ENCODE results near the gene DDX39A. TPM values are rescaled to one million over a fixed set of nuclear protein-coding genes. Genes with fewer than 3 reads are reported as not detected.
"Not testable (repeated sequence)": the region's sequence is repeated elsewhere in the genome, so short reads cannot be mapped to it uniquely, and the experiment has no call there.

DDX39A gene
- polyA plus RNA-seq (ENCODE audit: insufficient read length in 12 of 12), result 10 to 100 TPM in 11 of 12 donors, not detected in 1; 35.6 to 55.0 (median 41.8) TPM
- long read RNA-seq, donor 1, transcript DDX39A-201 (11 exons, 1,471 nt), result major isoform, 8 of 21 reads
- long read RNA-seq, donor 1, partial matches to known transcripts, result 9 of 21 reads
- long read RNA-seq, donor 1, other reads (novel, unspliced or antisense), result 0 of 21 reads
- long read RNA-seq, donor 2, transcript DDX39A-201 (11 exons, 1,471 nt), result major isoform, 9 of 12 reads
- long read RNA-seq, donor 2, partial matches to known transcripts, result 0 of 12 reads
- long read RNA-seq, donor 2, other reads (novel, unspliced or antisense), result 0 of 12 reads
- long read RNA-seq, donor 3, transcript DDX39A-201 (11 exons, 1,471 nt), result major isoform, 5 of 13 reads
- long read RNA-seq, donor 3, partial matches to known transcripts, result 6 of 13 reads
- long read RNA-seq, donor 3, other reads (novel, unspliced or antisense), result 0 of 13 reads
- long read RNA-seq, donor 4, partial matches to known transcripts, result 0 of 3 reads
- long read RNA-seq, donor 4, other reads (novel, unspliced or antisense), result 0 of 3 reads
- long read RNA-seq, donor 5, transcript DDX39A-201 (11 exons, 1,471 nt), result major isoform, 17 of 29 reads
- long read RNA-seq, donor 5, partial matches to known transcripts, result 6 of 29 reads
- long read RNA-seq, donor 5, other reads (novel, unspliced or antisense), result 0 of 29 reads
- long read RNA-seq, donor 6, transcript DDX39A-201 (11 exons, 1,471 nt), result major isoform, 10 of 11 reads
- long read RNA-seq, donor 6, partial matches to known transcripts, result 0 of 11 reads
- long read RNA-seq, donor 6, other reads (novel, unspliced or antisense), result 0 of 11 reads
- long read RNA-seq, donor 7, partial matches to known transcripts, result 0 of 3 reads
- long read RNA-seq, donor 7, other reads (novel, unspliced or antisense), result 0 of 3 reads
- long read RNA-seq, donor 8, transcript DDX39A-201 (11 exons, 1,471 nt), result major isoform, 11 of 14 reads
- long read RNA-seq, donor 8, partial matches to known transcripts, result 0 of 14 reads
- long read RNA-seq, donor 8, other reads (novel, unspliced or antisense), result 0 of 14 reads
- long read RNA-seq, donor 9, transcript DDX39A-201 (11 exons, 1,471 nt), result major isoform, 5 of 6 reads
- long read RNA-seq, donor 9, partial matches to known transcripts, result 0 of 6 reads
- long read RNA-seq, donor 9, other reads (novel, unspliced or antisense), result 0 of 6 reads
- long read RNA-seq, donor 10, transcript DDX39A-201 (11 exons, 1,471 nt), result major isoform, 19 of 21 reads
- long read RNA-seq, donor 10, partial matches to known transcripts, result 0 of 21 reads
- long read RNA-seq, donor 10, other reads (novel, unspliced or antisense), result 0 of 21 reads
- long read RNA-seq, donor 11, transcript DDX39A-201 (11 exons, 1,471 nt), result major isoform, 12 of 14 reads
- long read RNA-seq, donor 11, partial matches to known transcripts, result 0 of 14 reads
- long read RNA-seq, donor 11, other reads (novel, unspliced or antisense), result 0 of 14 reads

DNA sequence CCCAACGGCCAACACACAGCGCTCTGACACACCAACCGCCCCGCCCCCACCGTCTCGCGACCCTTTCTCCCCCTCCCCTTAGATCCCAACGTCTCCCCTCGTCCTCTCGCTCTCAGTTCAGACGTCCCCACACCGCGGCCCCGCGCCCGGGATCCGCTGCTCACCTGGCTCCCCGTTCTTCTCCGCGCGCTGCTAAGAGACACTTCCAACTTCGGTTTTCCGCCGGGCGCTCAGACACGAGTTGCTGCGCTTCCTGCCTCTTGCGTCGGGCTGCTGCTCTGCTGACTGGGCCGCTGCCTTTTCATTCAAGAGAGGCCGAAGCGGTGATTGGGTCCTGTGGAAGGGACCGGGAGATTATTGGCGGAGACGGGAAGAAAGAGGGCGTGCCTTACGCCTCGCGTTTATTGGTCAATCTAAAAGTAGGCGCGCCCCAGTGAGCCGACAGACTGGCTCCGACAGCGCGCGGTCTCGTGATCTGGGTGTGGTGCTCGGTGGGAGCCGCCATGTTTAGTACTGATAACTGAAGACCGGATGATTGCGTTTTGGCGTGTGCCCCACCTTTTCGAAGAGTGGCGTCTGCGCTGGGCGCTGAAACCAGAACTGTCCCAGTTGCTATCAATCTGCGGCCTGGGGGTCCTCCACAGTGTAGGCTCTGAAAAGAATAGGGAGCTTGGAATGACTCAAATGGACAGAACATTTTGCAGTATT, at the start of gene DDX39A:
Gene DDX39A, minus strand, starts transcription at position 236 of the 708 bp plus-strand sequence. CDS start 6,121 bp downstream, outside the sequence.
- peak; percentile 99 for DNase-seq

DNA sequence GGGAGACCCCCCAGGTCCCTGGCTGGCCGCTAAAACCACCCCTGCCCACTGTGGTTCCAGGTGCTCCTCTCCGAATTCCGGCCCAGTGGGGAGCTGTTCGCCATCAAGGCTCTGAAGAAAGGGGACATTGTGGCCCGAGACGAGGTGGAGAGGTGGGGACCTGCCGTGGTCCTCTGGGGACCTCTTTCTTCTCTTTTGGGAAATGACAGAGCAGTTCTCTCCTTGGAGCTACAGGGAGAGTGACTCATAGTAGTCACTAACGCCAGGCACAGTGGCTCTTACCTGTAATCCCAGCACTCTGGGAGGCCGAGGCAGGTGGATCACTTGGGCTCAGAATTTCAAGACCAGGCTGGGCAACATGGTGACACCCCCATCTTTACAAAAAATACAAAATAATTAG, 48.7 kb upstream of the DDX39A start:
- no peak for DNase-seq

DNA sequence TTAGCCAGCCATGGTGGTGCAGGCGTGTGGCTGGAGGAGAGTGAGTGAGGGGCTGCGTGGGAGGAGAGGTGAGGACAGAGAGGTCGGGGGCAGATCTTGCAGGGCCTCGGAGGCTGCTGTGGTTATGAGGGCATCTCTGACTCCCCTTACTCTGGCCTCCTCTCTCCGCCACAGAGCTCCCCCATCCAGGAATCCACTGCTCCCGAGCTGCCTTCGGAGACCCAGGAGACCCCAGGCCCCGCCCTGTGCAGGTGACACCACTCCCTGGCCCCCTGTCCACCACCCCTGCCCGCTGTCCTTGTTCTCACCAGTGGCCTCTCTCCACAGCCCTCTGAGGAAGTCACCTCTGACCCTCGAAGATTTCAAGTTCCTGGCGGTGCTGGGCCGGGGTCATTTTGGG, 48.2 kb upstream of the DDX39A start:
- DNase-seq, result no peak

DNA sequence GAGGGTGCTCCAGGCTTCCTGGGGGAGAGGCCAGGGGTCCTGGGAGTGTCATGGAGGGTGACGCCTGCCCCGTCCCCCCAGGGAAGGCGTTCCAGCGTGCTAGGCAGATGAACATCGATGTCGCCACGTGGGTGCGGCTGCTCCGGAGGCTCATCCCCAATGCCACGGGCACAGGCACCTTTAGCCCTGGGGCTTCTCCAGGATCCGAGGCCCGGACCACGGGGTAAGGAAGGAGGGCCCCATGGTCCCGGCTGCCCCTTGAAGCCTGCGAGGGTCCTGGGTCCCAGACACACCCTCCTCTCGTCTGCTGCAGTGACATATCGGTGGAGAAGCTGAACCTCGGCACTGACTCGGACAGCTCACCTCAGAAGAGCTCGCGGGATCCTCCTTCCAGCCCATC, 44.6 kb upstream of the DDX39A start:
- DNase-seq, result no peak

DNA sequence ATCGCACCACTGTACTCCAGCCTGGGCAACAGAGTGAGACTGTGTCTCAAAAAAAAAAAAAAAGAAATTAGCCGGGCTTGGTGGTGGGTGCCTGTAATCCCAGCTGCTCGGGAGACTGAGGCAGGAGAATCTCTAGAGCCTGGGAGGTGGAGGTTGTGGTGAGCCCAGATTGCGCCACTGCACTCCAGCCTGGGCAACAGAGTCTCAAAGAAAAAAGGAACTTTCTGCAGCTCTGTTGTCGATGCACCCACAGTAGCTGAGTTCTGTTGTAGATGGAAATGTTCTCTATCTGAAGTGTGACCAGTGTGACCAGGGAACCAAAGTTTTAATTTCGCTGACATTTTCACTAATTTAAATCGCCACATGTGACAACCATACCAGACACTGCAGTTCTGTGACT, 43.3 kb upstream of the DDX39A start:
- not testable (repeated sequence) for DNase-seq

DNA sequence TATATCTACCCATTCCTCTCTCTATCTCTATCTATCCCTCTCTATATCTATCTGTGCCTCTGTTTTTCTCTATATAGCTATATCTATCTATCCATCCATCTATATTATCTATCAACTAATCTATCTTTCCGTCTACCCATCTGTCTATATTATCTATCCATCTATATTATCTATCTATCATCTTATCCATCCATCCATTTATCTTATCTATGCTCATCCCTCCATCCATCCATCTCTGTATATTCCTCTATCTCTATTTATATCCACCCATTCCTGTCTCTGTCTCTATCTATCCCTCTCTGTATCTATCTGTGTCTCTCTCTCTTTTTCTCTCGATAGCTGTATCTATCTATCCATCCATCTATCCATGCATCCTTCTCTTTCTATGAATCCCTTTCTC, 41.8 kb upstream of the DDX39A start:
- no peak for DNase-seq

DNA sequence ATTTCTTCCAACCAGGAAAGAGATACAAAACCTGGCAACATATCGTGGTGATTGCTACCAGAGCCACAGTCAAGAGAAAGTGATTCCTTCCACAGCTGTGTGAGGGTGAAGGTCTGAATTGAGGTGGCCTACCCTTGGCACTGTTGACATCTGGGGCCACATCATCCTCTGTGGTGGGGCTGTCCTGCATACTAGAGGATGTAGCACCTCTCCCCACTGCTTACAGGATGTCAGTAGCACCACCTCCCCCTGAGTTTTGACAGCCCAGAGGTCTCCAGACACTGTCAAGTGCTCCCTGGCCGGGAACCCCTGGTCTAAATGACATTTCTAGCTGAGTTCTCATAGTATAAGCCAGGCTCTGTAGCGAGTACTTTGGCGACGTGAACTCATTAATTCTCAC, 40.6 kb upstream of the DDX39A start:
- no peak for DNase-seq

DNA sequence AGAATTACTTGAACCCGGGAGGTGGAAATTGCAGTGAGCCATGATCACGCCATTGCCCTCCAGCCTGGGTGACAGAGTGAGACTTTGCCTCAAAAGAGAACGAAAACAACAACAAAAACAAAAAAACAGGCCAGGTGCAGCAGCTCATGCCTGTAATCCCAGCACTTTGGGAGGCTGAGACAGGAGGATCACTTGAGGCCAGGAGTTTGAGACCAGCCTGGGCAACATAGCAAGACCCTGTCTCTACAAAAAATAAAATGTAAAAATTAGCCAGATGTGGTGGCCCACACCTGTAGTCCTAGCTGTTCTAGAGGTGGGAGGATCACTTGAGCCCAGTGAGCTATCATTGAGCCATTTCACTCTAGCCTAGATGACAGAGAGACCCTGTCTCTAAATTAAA, 33.2 kb upstream of the DDX39A start:
- DNase-seq, result not testable (repeated sequence)

DNA sequence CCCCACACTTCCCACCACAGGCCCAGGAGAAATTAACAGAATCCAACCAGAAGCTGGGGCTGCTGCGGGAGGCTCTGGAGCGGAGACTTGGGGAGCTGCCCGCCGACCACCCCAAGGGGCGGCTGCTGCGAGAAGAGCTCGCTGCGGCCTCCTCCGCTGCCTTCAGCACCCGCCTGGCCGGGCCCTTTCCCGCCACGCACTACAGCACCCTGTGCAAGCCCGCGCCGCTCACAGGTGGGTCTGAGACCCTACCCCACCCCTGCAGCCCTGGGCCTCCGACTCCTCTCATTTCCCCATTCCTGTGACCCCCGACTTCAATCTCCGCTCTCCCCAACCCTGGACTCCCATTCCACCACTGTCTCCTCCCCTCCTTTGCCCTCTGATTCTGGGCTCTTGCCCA, 31.7 kb upstream of the DDX39A start:
- no peak for DNase-seq

DNA sequence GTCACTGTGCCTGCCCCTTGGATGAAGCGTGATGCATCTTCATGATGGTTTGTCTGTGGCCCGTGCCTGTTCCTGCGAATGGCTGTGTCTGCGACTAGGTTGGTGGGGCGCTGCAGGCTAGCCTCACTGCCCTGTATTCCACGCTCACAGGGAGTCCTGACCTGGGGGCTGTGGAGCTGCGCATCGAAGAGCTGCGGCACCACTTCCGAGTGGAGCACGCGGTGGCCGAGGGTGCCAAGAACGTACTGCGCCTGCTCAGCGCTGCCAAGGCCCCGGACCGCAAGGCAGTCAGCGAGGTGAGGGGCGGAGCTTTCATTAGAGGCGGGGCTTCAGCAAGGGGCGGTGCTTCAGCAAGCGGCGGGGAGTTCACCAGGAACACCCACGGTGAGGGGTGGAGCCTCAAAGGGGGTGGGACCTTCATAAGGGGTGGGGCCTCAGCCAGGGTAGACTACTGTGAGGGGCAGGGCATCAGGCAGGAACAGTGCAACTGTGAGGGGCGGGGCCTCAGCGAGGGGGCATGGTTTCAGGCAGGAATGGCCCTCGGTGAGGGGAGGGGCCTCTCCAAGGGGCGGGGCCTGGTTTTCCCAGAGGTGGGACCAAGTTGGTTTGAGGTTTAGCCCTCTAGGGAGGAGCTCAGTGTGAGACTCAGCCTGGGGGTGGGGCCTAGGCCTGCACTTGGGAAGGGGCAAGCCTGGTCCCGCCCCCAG, 31.2 kb upstream of the DDX39A start:
- DNase-seq, result no peak

DNA sequence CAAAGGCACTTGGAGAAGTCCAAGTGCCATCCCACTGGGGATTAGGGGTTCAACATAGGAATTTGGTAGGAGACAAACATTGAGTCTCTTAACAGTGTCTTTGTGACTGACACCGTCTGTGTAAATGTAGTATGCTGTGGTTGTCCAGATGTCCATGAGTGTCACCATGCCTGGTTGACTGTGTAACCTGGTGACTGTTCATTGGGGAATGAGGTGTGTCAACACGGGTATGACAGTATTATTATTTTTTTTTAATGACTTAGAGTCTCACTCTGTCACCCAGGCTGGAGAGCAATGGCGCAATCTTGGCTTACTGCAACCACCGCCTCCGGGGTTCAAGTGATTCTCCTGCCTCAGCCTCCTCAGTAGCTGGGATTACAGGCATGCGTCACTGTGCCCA, 30.2 kb upstream of the DDX39A start:
- DNase-seq, result no peak

DNA sequence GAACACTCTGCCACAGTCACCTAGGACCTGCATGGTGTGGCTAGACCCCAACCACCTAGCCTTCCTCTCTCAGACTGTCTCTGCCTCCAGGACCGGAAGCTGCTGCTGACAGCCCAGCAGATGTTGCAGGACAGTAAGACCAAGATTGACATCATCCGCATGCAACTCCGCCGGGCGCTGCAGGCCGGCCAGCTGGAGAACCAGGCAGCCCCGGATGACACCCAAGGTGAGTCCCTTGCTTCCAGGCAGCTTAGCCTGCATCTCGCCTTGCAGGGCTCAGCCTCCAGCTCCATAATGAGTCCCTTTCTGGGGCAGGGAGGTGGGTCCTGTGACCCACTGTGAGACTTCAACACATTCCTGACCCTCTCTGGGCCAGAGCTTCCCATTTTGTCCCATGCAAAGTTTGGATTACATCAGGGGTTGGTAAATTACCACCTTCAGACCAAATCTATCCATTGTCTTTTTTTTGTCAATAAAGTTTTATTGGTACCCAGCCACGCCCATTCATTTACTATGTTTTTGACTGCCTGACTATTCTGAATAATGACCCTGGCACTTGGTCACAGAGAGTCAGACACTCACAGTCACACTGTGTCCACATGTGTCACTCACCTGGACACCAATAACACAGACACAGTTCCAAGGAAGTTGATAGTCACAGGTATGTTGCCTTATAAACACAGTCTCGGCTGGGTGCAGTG, 27.3 kb upstream of the DDX39A start:
- DNase-seq, result no peak

DNA sequence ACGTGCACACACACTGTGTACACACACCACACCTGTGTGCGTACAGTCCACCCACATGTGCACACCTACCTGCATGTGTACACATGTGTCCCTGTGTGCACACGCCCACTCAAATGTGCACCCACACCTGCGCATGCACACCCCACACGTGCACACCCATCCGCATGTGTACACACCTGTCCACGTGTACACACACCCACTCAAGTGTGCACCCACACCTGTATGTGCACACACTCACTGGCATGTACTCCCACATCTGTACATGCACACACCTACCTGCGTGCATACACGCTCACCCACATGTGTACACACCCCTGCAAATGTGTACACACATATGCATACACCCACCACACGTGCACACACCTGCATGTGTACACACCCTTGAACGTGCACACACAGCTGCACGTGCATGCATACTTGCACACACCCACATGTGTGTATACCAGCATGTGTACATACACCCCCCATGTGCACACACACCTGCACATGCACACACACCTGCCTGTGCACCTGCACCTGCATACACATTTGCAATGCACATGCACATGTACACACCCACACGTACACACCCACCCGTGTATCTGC, 24.6 kb upstream of the DDX39A start:
- no peak for DNase-seq

DNA sequence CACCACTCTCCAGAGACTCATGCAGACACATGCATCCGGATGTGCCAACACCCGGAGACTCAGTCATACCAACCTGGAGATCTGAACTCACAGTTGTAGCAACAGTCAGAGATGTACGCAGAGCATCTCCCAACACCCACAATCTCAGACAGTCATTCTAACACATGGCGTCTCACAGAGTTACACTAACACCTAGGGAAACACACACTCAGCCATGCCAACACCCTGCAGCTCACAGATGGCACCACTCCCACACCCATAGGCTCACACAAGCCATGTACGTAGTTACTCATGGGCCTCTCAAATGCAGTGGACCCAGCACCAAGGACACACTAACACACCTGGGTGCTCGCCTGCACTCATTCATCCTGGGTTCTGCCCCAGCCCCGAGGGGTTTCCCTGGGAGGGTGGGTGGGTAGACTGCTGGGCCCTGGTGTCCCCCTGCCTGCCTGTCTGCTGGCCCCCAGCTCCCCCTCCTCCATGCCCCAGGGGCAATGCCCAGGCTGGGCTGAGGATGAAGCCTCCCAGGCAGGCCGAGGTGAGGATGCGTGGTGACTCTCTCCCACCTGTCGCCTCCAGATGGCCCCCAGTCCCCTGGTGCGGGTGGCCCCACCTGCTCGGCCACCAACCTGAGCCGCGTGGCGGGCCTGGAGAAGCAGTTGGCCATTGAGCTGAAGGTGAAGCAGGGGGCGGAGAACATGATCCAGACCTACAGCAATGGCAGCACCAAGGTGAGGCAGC, 23.9 kb upstream of the DDX39A start:
- DNase-seq, result no peak

DNA sequence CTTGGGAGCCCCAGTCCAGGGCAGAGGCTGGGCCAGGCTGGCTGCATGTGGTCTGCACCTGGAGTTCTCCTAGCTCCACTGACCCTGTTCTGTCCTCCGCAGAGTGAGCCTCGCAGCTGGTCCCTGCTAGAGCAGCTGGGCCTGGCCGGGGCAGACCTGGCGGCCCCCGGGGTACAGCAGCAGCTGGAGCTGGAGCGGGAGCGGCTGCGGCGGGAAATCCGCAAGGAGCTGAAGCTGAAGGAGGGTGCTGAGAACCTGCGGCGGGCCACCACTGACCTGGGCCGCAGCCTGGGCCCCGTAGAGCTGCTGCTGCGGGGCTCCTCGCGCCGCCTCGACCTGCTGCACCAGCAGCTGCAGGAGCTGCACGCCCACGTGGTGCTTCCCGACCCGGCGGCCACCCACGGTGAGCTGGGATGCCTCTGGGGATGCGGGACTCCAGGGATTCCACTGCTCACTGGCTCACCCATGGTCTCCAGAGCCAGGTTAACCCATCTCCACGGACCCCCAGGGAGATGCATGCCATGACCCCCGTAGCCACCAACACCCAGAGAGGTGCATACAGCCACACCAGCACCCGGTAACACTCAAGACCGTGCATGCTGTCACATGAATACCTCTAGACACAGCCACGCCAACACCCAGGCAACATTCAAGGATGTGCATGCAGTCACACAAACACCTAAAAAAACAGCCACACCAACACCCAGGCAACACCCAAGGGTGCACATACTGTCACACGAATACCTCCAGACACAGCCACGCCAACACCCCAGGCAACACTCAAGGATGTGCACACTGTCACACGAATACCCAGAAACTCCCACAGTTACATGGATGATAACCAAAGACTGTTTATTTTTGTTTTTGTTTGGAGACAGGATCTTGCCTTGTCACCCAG, 22.1 kb upstream of the DDX39A start:
- peak; percentile 48 for DNase-seq

DNA sequence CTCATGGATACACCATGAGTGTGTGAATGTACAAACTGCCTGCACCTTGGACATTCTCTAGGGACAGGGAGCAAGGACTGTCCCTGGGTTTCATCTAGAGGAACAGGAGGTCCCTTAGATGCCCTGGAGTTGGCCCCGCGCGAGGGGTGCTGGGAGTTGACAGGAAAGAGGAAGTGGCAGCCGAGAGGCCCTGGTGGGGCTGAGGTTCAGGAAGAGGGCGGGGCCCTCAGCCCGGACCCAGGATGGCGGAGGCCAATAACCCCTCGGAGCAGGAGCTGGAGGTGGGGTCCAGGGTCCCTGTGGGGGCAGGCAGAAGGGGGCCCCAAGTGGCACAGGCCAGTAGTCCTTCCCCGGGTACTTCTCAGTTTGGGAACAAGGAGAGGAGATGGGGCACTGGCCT, 20.9 kb upstream of the DDX39A start:
- DNase-seq, result no peak

DNA sequence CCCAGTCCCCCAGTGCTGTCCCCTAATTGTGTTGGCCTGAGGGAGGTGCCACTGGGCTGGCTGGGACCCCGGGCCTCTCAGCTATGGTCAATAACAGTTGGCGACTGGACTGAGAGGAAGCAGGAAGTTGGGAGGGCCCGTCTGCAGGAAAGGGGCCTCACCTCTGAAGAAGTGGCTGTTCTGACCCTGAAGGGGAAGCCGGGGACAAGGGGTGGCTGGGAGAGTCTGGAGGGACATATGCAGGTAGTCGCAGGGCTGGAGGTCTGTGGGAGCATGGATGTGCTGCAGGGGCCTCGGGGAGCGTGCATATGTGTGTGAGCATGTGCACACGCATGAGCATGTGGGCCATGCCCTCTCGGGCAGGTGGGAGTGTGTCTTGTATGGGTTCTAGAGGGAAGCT, 19.9 kb upstream of the DDX39A start:
- no peak for DNase-seq

All from muscle of arm (tissue), 14 donors.